Measurements from ENCODE around the gene RGS5.

The RGS5 gene

GRCh38 chr1:163147019-163147418 is 55.7 kb downstream of the RGS5 start:
- no peaks in the 10 kb centered on the region for H3K4me1 Mint-ChIP-seq
- no peaks in the 10 kb centered on the region for H3K9me3 Mint-ChIP-seq
- H3K36me3 Mint-ChIP-seq: peaks cover 2% of the 10 kb centered on the region
- DNase-seq (ENCODE audit: low spot score in 2 of 2) (no peak), ATAC-seq (ENCODE audit: low read depth) (no peak)
- H3K4me3 Mint-ChIP-seq: no peak overlapping the region
- peaks cover 1% of the 10 kb centered on the region for H3K27me3 Mint-ChIP-seq
- no peak overlapping the region for H3K27ac Mint-ChIP-seq

GRCh38 chr1:163145435-163145834 is 57.3 kb downstream of the RGS5 start:
- no peak for ATAC-seq (ENCODE audit: low read depth)
- H3K9me3 Mint-ChIP-seq: no peaks in the 10 kb centered on the region
- no peak overlapping the region for H3K27ac Mint-ChIP-seq
- H3K27me3 Mint-ChIP-seq: peaks cover 1% of the 10 kb centered on the region
- DNase-seq (ENCODE audit: low spot score in 2 of 2): no peak
- no peak overlapping the region for H3K4me3 Mint-ChIP-seq
- no peaks in the 10 kb centered on the region for H3K36me3 Mint-ChIP-seq
- H3K4me1 Mint-ChIP-seq: no peaks in the 10 kb centered on the region

DNA sequence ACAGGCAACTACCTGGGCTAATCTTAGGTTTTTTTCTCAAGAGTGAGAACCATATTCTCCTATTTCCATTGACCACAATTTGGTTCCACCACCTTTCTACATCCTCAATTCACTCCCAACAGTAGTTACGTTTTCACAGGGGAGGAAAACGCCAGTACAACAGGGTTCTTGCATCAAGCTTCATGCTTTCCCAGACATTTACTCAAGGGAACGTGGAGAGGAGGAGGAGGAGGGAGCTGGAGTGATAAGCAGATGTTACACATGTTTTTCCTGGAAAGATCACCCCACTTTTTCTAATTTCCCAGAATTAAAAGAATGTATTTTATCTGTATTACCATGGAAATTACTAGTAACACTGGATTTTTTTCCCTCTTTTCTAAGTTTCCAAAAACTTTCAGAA is 58.3 kb downstream of the RGS5 start:
- no peak overlapping the region for H3K4me3 Mint-ChIP-seq
- peaks cover 1% of the 10 kb centered on the region for H3K27me3 Mint-ChIP-seq
- ATAC-seq (ENCODE audit: low read depth) (no peak), DNase-seq (ENCODE audit: low spot score in 2 of 2) (no peak)
- H3K36me3 Mint-ChIP-seq: no peaks in the 10 kb centered on the region
- H3K27ac Mint-ChIP-seq: no peak overlapping the region
- no peaks in the 10 kb centered on the region for H3K4me1 Mint-ChIP-seq
- H3K9me3 Mint-ChIP-seq: no peaks in the 10 kb centered on the region

DNA sequence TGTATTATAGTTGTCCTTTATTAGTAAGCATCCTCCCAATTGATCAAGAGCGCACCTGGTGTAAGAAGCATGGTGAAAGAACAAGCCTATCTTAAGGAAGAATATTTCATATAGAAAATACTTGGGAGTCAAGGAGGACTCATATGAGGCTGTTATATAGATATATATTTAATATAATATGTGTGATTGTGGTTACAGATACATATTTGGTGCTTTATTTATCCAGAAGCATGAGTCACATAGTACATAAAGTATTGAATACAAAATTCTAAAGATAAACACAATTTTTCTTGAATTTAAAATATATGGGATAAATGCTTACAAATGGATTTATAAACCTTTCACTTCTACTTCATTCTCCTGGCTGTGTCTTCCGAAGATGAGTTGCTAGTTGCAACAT is 60.6 kb downstream of the RGS5 start:
- no peaks in the 10 kb centered on the region for H3K36me3 Mint-ChIP-seq
- H3K27me3 Mint-ChIP-seq: peaks cover 4% of the 10 kb centered on the region
- no peaks in the 10 kb centered on the region for H3K9me3 Mint-ChIP-seq
- ATAC-seq (ENCODE audit: low read depth): no peak
- H3K27ac Mint-ChIP-seq: no peak overlapping the region
- DNase-seq (ENCODE audit: low spot score in 2 of 2): no peak
- H3K4me3 Mint-ChIP-seq: no peak overlapping the region
- no peaks in the 10 kb centered on the region for H3K4me1 Mint-ChIP-seq

- ATAC-seq (ENCODE audit: low read depth): no peak
- no peak overlapping the region for H3K27ac Mint-ChIP-seq
- no peak overlapping the region for H3K4me3 Mint-ChIP-seq
- H3K9me3 Mint-ChIP-seq: no peaks in the 10 kb centered on the region
- H3K36me3 Mint-ChIP-seq: no peaks in the 10 kb centered on the region
- H3K4me1 Mint-ChIP-seq: no peaks in the 10 kb centered on the region
- peaks cover 4% of the 10 kb centered on the region for H3K27me3 Mint-ChIP-seq
- no peak for DNase-seq (ENCODE audit: low spot score in 2 of 2)
These were observed 61.2 kb downstream of the RGS5 start for GRCh38 chr1:163141556-163141955.

DNA sequence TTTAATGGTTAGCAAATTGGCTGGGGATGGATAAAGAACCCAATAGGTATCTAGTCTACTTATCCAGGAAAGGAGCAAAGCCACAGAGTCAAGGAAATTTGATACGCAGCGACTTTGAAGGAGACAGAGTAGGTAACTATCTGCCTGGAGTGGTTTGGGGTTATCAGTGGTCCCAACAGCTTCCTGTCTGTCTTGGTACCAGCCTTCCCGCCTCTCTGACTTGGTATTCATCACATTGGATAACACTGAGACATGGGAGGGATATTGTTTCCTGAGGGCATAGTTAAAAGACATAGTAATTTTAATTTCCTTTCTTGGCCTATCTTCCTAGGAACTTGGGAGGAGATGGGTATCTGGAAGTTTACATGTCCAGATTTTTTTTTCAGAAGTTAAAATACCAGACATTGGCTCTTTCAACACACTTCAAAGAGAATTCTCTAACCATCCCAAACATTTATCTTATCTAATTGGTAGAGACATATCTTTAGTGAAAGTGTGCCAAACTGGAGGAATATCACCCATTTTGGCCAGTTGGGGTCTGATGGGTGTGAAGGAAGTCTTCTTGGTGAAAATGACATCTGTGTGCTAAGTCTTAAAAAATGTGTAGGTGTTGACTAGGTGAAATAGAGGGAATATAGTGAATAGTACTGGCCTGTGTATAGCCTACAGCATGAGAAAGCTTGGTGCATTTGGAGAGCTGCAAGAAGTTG is 65.0 kb downstream of the RGS5 start:
- Mint-ChIP-seq H3K9me3 (no peaks in the 10 kb centered on the region), H3K27ac (no peak overlapping the region), H3K27me3 (peaks cover 2% of the 10 kb centered on the region), H3K36me3 (no peaks in the 10 kb centered on the region), H3K4me3 (no peak overlapping the region), H3K4me1 (no peaks in the 10 kb centered on the region)
- DNase-seq (ENCODE audit: low spot score in 2 of 2) (no peak), ATAC-seq (ENCODE audit: low read depth) (no peak)

DNA sequence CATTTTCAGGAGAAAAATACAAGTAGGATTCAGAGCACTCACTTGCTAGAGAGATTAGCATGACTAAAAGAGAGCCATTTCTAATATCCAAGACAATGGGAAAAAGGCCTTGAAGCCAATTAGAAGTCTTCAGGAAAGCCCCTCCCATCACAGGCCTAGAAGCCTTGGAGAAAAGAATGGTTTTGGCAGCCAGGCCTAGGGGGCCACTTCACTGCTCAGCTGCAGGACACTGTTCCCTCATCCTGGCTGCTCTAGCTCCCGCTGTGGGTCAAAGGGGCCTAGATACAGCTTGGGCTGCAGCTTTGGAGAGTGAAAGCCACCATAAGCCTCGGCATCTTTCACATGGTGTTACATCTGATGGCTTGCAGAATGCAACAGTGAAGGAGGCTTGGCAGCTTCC is 70.7 kb downstream of the RGS5 start:
- Mint-ChIP-seq H3K4me1 (no peaks in the 10 kb centered on the region), H3K36me3 (no peaks in the 10 kb centered on the region), H3K9me3 (no peaks in the 10 kb centered on the region), H3K27me3 (no peaks in the 10 kb centered on the region), H3K27ac (no peak overlapping the region), H3K4me3 (no peak overlapping the region)
- DNase-seq (ENCODE audit: low spot score in 2 of 2) (no peak), ATAC-seq (ENCODE audit: low read depth) (no peak)

DNA sequence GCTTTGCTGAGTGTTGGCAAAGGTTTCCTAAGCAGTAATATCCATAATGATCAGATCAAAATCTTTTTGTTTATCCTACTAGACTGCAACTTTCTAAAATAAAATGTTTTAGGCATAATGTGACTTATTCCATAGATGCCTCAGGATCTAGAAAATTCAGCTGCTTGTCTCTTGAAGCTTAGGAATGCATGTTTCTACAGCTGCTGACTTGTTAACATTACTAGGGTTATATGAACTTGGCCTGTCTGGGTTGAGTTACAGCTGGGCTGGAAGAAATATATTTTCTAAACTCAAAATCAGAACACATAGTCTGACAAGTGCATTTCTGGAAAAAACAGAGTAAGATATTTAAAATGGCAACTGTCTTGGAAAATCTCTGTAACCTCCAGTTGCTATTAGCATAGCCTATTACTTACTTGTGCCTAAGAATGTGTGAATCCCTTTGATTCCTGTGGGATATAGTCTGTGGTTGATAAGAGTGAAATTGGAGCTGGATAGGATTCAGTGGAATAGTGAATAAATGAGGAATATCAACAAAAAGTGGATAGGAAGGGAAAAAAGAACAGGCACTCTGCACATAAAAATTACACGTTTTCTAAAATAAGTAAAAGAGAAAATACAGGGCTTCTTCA is 72.4 kb downstream of the RGS5 start:
- H3K27ac Mint-ChIP-seq: no peak overlapping the region
- no peak overlapping the region for H3K4me3 Mint-ChIP-seq
- H3K9me3 Mint-ChIP-seq: no peaks in the 10 kb centered on the region
- H3K27me3 Mint-ChIP-seq: no peaks in the 10 kb centered on the region
- H3K36me3 Mint-ChIP-seq: no peaks in the 10 kb centered on the region
- ATAC-seq (ENCODE audit: low read depth) (no peak), DNase-seq (ENCODE audit: low spot score in 2 of 2) (no peak)
- no peaks in the 10 kb centered on the region for H3K4me1 Mint-ChIP-seq

DNA sequence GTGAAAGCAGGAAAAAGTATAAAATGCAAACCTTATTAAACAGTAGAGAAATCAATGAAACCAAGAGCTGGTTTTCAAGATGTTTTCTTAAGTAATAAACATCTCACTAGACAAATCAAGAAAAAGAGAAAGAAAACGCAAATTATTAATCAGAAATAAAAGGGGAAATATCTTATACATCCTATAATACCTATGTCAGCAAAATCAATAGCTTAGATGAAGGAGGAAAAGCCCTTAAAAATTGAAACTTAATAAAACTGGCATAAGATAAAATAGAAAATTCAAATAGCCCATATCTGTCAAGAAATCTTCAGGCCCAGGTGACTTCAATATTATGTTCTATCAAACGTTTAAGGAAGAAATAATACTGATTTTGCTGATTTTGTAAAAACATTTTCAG is 74.4 kb downstream of the RGS5 start:
- H3K27ac Mint-ChIP-seq: no peak overlapping the region
- H3K4me1 Mint-ChIP-seq: no peaks in the 10 kb centered on the region
- H3K4me3 Mint-ChIP-seq: no peak overlapping the region
- ATAC-seq (ENCODE audit: low read depth) (no peak), DNase-seq (ENCODE audit: low spot score in 2 of 2) (no peak)
- no peaks in the 10 kb centered on the region for H3K36me3 Mint-ChIP-seq
- H3K27me3 Mint-ChIP-seq: no peaks in the 10 kb centered on the region
- no peaks in the 10 kb centered on the region for H3K9me3 Mint-ChIP-seq

DNA sequence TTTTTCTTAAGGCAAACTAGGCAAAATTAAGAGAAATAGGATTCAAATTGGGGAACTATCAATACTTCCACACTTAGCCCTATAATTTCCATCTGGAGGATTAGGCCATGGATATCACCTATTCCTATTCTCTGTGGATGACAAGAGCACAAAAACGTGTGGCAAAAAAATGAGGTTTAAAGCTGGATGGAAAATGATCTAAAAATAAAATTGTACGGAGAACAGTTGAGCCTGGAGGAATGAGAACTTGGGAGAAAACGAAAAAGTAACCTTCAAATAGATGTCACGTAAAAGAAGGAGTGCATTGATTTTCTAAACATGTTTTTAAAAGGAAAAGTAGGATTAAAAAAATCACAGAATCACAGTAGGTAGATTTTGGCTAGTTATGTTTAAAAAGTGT is 77.9 kb downstream of the RGS5 start:
- no peak overlapping the region for H3K4me3 Mint-ChIP-seq
- ATAC-seq (ENCODE audit: low read depth) (no peak), DNase-seq (ENCODE audit: low spot score in 2 of 2) (no peak)
- H3K4me1 Mint-ChIP-seq: no peaks in the 10 kb centered on the region
- no peak overlapping the region for H3K27ac Mint-ChIP-seq
- H3K27me3 Mint-ChIP-seq: no peaks in the 10 kb centered on the region
- no peaks in the 10 kb centered on the region for H3K9me3 Mint-ChIP-seq
- no peaks in the 10 kb centered on the region for H3K36me3 Mint-ChIP-seq

DNA sequence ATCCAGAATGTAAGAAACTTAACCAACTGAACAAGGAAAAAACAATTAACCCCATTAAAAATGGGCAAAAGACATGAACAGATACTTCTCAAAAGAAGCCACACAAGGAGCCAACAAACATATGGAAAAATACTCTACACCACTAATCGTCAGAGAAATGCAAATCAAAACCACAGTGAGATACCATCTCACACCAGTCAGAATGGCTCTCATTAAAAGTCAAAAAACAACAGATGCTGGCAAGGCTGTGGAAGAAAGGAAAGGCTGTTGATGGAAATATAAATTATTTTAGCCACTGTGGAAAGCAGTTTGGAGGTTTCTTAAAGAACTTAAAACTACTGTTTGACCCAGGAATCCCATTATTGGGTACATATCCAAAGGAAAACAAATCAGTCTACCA is 82.3 kb downstream of the RGS5 start:
- no peak overlapping the region for H3K27ac Mint-ChIP-seq
- no peaks in the 10 kb centered on the region for H3K4me1 Mint-ChIP-seq
- H3K27me3 Mint-ChIP-seq: no peaks in the 10 kb centered on the region
- no peak for DNase-seq (ENCODE audit: low spot score in 2 of 2)
- ATAC-seq (ENCODE audit: low read depth): no peak
- no peaks in the 10 kb centered on the region for H3K36me3 Mint-ChIP-seq
- no peak overlapping the region for H3K4me3 Mint-ChIP-seq
- H3K9me3 Mint-ChIP-seq: no peaks in the 10 kb centered on the region

DNA sequence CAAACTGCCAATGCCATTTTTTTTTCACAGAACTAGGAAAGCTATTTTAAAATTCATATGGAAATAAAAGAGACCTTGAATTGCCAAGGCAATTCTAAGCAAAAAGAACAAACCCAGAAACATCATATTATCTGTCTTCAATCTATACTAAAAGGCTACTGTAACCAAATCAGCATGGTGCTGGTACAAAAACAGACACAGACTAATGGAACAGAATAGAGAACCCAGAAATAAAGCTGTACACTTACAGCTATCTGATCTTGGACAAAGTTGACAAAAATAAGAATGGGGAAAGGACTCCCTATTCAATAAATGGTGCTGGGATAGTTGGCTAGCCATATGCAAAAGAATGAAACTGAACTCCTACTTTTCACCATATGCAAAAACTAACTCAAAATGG is 83.0 kb downstream of the RGS5 start:
- H3K9me3 Mint-ChIP-seq: no peaks in the 10 kb centered on the region
- no peak overlapping the region for H3K4me3 Mint-ChIP-seq
- H3K27ac Mint-ChIP-seq: no peak overlapping the region
- DNase-seq (ENCODE audit: low spot score in 2 of 2) (no peak), ATAC-seq (ENCODE audit: low read depth) (no peak)
- no peaks in the 10 kb centered on the region for H3K36me3 Mint-ChIP-seq
- H3K27me3 Mint-ChIP-seq: no peaks in the 10 kb centered on the region
- H3K4me1 Mint-ChIP-seq: no peaks in the 10 kb centered on the region

- ATAC-seq (ENCODE audit: low read depth): no peak
- no peak overlapping the region for H3K27ac Mint-ChIP-seq
These were observed 86.8 kb downstream of the RGS5 start for GRCh38 chr1:163115887-163116286.

DNA sequence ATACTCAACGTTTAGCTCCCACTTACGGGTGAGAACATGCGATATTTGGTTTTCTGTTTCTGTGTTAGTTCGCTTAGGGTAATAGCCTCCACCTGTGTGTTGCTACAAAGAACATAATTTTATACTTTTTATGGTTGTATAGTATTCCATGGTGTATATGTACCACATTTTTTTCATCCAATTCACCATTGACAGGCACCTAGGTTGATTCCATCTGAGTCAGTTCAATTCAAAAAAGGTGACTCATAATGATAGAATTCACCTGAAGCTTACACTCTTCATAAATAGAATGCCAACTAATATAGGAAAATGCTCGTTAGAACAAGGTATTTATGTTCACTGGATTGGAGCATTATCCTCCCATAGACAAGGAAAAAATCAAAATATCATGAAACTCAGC is 95.1 kb downstream of the RGS5 start:
- Mint-ChIP-seq H3K27ac (no peak overlapping the region), H3K4me1 (no peaks in the 10 kb centered on the region), H3K36me3 (no peaks in the 10 kb centered on the region), H3K27me3 (peaks cover 5% of the 10 kb centered on the region), H3K4me3 (no peak overlapping the region), H3K9me3 (peaks cover 1% of the 10 kb centered on the region)
- ATAC-seq (ENCODE audit: low read depth) (no peak), DNase-seq (ENCODE audit: low spot score in 2 of 2) (no peak)

More at GRCh38 chr1:163115887-163116286, 86.8 kb downstream of the RGS5 start:
- DNase-seq (ENCODE audit: low spot score in 2 of 2): no peak
- H3K27me3 Mint-ChIP-seq: peaks cover 5% of the 10 kb centered on the region
- H3K4me1 Mint-ChIP-seq: no peaks in the 10 kb centered on the region
- H3K9me3 Mint-ChIP-seq: peaks cover 1% of the 10 kb centered on the region
- H3K4me3 Mint-ChIP-seq: no peak overlapping the region
- H3K36me3 Mint-ChIP-seq: no peaks in the 10 kb centered on the region

- H3K9me3 Mint-ChIP-seq: peaks cover 1% of the 10 kb centered on the region
- DNase-seq (ENCODE audit: low spot score in 2 of 2): no peak
These were observed 96.2 kb downstream of the RGS5 start for GRCh38 chr1:163106364-163106987.

More at GRCh38 chr1:163106364-163106987, 96.2 kb downstream of the RGS5 start:
- H3K4me1 Mint-ChIP-seq: no peaks in the 10 kb centered on the region
- no peaks in the 10 kb centered on the region for H3K36me3 Mint-ChIP-seq
- no peaks in the 10 kb centered on the region for H3K27me3 Mint-ChIP-seq
- no peak overlapping the region for H3K4me3 Mint-ChIP-seq
- H3K27ac Mint-ChIP-seq: no peak overlapping the region
- ATAC-seq (ENCODE audit: low read depth): no peak

Measured in memory B cell (primary cell).